ENCODE measurements around the gene TYW1B.
"Not testable (repeated sequence)": the region's sequence is repeated elsewhere in the genome, so short reads cannot be mapped to it uniquely, and the experiment has no call there.

TYW1B gene, protein sequence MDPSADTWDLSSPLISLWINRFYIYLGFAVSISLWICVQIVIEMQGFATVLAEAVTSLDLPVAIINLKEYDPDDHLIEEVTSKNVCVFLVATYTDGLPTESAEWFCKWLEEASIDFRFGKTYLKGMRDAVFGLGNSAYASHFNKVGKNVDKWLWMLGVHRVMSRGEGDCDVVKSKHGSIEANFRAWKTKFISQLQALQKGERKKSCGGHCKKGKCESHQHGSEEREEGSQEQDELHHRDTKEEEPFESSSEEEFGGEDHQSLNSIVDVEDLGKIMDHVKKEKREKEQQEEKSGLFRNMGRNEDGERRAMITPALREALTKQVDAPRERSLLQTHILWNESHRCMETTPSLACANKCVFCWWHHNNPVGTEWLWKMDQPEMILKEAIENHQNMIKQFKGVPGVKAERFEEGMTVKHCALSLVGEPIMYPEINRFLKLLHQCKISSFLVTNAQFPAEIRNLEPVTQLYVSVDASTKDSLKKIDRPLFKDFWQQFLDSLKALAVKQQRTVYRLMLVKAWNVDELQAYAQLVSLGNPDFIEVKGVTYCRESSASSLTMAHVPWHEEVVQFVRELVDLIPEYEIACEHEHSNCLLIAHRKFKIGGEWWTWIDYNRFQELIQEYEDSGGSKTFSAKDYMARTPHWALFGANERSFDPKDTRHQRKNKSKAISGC

DNA sequence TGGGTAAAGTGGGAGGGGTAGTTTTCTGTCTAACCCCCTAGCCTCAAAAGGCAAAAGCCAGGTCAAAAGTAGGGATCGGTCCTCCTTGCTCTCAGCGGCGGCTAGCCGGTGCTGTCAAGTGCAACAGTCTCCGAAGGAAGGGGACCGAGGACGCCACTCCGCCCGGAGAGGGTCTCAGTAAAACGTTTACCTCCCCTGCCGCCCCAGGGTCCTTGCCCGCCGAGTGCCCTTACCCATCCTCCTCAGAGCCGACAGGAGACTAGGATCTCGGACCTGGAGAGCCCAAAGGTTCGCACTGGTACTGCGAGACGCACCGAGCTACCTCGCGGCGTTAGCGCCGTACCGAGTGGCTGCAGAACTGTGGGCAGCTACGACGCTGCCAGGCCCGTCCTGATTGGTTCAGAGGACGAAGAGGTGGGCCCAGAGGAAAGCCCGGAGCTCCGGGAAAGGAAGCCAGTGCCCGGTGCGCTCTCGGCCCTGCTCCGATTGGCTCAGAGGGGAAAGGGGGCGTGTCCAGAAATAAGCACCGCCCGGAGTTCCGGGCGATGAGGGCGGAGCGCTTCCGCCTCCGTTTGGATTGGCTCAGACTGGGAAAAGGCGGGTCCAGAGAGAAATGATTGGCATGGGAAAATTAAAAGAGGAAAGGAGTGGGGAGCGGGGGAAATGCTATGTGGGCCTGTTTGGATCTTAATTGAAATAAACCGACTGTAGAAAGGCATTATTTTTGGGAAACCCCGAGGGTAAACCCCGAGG lies at the start of gene TYW1B:
TYW1B (minus strand) TSS at position 362 of the 753 bp plus-strand sequence; CDS start at position 237, 125 bp downstream.
- peak; percentile 85 for DNase-seq (ENCODE audit: low read depth)

DNA sequence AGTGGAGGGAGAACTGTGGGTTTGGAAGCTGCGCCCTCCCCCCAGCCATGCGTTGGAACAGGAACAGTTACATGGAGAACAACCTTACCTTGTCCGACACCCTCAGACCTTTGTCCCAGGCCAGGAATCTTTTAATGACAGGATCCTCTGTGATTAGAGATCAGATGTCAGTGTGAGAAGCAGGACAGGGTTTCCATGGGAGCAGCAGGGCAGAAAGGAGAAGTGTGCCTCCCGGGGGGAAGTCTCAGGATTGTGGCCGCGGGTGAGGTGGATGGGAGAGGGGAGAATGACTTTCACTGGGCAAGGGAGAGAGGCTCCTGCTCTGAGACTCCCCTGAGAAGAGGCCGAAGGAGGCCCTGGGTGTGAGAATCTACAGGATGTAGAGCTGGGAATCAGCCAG lies 39.6 kb upstream of the TYW1B start:
- not testable (repeated sequence) for DNase-seq (ENCODE audit: low read depth)

DNA sequence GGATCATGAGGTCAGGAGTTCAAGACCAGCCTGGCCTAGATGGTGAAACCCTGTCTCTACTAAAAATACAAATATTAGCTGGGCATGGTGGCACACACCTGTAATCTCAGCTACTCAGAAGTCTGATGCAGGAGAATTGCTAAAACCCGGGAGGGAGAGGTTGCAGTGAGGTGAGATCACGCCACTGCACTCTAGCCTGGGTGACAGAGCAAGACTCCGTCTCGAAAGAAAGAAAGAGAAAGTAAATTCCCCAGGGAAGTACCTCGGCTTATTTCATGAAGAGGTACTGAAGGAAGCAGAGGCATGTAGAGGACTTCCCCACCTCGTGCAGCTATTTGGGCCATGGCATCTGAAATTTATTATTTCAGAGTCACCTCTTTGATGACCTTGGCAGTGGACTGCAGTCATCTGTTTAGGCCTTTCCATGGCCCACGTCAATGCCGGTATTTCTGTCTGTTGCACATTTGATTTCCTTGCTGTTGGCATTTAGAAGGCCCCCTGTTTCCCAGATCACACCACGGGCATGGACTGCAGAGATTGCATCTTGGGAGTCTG lies 30.9 kb upstream of the TYW1B start:
- not testable (repeated sequence) for DNase-seq (ENCODE audit: low read depth)

DNA sequence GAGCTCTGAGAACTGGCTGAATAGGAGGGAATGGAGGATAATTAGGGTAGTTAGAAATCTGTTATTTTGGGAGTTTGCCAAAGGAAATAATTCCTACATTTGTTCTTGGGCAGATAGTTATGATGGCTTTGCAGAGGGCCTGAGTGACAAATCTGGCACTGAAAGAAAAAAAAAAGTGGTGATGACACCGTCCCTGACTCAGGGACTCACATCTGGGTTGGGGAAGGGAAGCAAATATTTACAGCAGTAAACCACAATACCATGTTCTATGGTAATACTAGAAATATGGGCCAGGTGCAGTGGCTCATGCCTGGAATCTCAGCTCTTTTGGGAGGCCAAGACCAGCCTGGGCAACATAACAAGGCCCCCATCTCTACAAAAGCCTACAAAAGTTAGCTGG lies 29.9 kb upstream of the TYW1B start:
- DNase-seq (ENCODE audit: low read depth) = not testable (repeated sequence)

DNA sequence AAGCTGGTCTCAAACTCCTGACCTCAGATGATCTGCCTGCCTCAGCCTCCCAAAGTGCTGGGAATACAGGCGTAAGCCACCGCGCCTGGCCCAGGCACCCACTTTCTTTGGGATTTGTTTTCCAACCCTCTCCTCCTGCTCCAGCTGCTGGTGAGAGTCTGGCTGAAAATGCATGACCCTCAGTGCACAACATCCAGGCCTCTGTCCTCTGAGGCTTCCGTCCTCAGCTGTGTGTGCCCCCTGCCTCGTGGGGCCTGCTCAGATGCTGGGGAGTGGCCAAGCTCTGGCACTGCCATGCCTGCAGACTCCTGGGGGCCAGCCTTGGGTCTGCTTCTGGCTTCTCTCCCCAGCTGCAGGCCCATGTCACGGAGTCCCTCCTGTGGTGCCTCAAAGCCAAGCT lies 27.3 kb upstream of the TYW1B start:
- not testable (repeated sequence) for DNase-seq (ENCODE audit: low read depth)

DNA sequence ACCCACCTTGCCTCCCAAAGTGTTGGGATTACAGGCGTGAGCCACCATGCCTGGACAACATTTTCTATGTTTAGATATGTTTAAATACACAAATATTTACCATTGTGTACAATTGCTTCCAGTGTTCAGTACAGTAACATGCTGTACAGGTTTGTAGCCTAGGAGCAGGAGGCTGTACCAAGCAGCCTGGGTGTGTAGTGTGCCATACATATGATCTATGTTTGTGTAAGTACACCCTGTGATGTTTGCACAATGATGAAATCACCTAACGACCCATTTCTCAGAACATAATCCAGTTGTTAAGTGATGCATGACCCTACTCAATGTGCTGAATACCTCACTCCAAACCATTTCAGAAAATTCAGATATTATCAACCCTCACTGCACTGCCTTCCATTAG lies 24.9 kb upstream of the TYW1B start:
- not testable (repeated sequence) for DNase-seq (ENCODE audit: low read depth)

DNA sequence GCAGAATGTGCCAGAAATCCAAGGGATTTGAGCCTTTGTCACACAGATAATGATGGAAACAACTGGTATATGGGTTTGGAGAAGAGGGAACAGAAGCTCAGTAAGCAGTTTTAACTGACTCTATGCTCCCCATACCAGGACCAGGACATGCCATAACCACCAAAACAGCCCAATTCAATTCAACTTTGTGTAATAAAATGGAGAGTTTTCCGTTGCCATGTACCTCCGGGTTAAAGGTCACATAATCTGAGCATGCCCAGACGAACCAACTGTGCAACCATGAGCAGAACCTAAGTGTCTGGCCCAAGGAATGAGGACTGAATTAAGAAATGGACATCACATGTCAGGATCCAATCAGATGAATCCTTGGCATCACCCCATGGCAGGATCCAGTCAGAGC lies 22.7 kb upstream of the TYW1B start:
- not testable (repeated sequence) for DNase-seq (ENCODE audit: low read depth)

DNA sequence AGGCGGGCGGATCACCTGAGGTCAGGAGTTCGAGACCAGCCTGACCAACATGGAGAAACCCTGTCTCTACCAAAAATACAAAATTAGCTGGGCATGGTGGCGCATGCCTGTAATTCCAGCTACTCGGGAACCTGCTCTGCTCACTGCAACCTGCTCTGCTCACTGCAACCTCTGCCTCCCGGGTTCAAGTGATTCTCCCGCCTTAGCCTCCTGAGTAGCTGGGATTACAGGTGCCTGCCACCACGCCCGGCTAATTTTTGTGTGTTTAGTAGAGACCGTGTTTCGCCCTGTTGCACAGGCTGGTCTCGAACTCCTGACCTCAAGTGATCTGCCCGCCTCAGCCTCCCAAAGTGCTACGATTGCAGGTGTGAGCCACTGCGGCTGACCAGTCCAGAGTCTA lies 16.1 kb upstream of the TYW1B start:
- not testable (repeated sequence) for DNase-seq (ENCODE audit: low read depth)

DNA sequence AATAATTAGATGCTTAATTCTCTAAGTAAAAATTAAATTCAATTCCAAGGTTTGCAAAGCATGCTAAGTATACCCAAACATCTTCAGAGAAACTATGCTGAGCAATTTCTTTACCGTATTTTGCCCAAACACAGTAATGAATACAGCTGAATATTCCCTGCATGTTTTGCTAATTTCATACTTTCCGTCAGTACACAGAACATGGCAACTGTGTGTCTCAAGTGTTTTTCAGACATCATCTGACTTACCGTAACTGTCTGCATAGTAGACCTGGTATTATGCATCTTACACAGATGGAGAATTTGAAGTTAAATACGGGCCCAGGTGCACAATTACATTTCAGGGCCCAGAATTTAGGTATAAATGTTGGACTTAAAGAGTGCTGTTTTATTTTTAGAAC lies 15.2 kb upstream of the TYW1B start:
- DNase-seq (ENCODE audit: low read depth) = not testable (repeated sequence)

DNA sequence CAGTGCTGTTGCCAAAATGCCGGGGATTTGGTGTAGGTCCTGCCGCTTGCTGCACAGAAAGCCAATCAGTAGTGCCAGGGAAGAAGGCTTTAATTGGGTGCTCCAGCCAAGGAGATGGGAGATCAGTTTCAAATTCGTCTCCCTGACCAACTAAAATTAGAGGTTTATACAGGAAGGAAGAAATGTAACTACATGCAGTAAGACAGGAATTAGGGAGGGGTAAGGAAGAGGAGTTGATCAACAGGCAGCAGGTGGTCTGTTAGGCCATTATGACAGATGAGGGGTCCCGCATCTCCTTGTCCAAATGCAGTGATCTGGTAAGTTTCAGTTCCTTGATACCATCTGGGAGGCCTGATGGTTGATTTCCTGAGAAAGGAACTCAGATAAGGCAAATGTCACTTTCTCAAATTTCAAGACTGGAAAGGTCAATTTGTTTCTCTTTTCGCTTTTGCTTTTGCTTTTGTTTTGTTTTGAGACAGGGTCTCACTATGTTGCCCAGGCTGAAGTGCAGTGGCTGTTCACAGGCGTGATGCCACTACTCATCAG lies 13.0 kb upstream of the TYW1B start:
- not testable (repeated sequence) for DNase-seq (ENCODE audit: low read depth)

DNA sequence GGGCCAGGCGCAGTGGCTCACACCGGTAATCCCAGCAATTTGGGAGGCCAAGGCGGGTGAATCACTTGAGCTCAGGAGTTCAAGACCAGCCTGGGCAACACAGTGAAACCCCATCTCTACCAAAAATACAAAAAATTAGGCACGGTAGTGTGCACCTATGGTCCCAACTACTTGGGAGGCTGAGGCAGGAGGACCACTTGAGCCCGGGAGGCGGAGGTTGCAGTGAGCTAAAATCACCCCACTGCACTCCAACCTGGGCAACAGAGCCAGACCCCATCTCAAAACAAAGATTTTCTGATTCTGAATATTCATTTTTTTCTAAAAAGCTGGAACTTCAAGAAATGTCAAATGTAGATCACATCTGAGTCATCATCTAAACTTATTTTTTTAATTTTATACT lies 10.3 kb upstream of the TYW1B start:
- DNase-seq (ENCODE audit: low read depth) = not testable (repeated sequence)

DNA sequence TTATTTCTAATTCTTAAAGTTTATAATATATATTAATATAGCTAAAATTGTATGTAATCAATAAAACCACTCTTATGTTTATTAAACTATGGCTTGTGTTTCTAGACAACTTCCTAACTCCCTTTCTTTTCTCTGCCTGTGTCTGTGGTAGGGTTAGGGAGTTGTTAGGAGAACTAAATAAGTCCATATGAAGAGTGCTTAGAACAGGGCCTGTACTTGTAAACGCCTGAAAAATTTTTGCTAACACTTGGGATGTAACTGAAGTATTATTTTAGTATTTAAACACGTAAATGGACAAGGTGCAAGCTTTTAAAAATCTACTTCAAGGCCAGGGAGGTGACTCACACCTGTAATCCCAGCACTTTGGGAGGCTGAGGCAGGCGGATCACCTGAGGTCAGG lies 9.3 kb upstream of the TYW1B start:
- not testable (repeated sequence) for DNase-seq (ENCODE audit: low read depth)

DNA sequence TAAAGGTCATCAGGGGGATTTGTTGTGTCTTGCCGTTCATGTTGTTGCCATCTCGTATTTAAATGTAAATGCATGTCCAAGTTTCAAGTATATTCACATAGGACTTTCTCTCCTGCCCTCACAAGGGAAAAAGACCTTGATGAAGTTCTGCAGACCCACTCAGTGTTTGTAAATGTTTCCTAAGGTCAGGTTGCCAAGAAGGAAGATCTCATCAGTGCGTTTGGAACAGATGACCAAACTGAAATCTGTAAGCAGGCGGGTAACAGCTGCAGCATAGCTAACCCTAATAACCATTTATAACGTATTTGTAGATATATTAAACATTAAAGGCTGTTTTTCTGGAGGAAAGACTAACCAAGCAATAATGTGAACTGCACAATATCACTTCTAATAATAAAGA lies 2.6 kb upstream of the TYW1B start:
- DNase-seq (ENCODE audit: low read depth) = not testable (repeated sequence)

DNA sequence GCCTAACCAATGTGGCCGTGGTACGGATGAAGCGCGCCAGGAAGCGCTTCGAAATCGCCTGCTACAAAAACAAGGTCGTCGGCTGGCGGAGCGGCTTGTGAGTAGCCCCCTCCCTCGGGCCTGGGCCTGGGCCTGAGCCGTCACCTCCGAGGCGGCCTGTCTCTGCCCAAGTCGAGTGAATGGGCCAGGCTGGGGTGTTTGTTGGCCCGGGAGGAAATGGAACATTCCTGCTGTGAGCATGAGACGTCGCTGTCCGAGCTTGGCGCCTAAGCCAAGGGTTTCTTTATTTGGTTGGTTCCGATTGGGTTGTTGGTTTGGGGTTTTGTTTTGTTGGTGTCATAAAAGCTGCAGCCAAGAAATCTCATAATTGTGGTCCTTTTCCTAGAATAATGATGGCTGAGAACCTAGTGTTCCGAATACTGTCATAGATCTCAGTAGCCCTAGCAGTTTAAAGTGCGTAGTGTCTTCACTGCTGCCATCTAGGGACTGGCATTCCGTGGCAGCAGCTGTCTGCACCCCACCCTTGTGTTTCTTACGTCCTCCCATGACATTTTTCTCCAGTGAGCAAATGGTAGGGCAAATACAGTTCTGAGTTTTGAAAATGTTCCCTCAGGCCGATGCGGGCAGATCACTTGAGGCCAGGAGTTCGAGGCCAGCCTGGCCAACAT lies 1.8 kb upstream of the TYW1B start:
- DNase-seq (ENCODE audit: low read depth) = not testable (repeated sequence)

DNA sequence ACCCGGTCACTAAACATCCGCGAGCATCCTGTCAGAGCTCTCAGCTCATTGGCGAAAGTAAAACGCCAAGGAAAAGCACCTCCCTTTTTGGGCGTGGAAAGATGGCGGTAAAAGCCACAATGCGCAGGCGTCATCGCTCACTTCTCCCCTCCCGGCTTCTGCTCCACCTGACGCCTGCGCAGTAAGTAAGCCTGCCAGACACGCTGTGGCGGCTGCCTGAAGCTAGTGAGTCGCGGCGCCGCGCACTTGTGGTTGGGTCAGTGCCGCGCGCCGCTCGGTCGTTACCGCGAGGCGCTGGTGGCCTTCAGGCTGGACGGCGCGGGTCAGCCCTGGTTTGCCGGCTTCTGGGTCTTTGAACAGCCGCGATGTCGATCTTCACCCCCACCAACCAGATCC lies 1.3 kb upstream of the TYW1B start:
- peak; percentile 91 for DNase-seq (ENCODE audit: low read depth)

DNA sequence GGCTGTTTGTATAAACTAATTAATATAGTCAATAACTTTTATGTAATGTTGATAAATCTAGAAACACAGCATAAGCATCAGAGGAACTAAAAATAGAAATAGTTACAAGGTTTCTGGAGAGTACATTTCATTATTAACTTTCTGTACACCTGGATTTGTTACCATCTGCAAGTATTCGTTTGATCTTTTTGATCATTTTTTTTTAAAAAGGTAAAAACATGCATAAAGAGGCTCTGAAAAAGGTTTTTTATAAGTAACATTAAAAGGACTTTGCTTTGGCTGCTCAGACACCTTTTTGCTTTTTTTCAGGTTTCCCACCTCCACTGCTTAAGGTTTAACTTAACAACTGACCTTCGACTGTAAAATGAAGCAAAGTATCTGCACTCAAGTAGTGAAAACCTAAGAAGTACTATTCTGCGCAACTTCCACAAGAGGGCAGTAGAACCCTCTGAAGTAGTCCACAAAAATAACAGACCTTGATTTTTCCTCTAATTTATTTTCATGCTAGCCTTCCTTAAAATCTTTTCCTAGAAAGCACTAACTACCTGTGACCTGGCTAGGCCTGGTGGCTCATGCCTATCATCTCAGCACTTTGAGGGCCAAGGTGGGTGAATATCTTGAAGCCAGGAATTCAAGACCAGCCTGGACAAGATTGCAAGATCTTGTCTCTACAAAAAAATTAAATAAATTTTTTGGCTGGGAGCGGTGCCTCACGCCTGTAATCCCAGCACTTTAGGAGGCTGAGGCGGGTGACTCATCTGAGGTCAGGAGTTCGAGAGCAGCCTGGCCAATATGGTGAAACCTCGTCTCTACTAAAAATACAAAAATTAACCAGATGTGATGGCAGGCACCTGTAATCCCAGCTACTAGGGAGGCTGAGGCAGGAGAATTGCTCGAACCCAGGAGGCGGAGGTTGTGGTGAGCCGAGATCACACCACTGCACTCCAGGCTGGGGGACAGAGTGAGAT lies 4.0 kb downstream of the TYW1B start:
- not testable (repeated sequence) for DNase-seq (ENCODE audit: low read depth)

DNA sequence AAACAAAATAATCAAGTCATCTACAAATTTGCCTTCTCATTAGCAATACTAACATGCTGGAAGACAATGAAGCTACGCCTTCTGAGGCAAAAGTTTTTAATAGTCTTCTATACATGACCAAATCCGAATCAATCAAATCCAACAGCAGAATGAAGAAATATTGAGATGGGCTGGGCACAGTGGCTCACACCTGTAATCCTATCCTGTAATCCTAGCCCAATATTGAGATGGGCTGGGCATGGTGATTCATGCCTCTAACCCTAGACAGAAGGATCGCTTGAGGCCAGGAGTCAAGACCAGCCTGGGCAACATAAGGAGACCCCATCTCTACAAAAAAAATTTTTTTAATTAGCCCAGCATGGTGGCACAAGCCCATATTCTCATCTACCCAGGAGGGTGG lies 5.5 kb downstream of the TYW1B start:
- DNase-seq (ENCODE audit: low read depth) = not testable (repeated sequence)

DNA sequence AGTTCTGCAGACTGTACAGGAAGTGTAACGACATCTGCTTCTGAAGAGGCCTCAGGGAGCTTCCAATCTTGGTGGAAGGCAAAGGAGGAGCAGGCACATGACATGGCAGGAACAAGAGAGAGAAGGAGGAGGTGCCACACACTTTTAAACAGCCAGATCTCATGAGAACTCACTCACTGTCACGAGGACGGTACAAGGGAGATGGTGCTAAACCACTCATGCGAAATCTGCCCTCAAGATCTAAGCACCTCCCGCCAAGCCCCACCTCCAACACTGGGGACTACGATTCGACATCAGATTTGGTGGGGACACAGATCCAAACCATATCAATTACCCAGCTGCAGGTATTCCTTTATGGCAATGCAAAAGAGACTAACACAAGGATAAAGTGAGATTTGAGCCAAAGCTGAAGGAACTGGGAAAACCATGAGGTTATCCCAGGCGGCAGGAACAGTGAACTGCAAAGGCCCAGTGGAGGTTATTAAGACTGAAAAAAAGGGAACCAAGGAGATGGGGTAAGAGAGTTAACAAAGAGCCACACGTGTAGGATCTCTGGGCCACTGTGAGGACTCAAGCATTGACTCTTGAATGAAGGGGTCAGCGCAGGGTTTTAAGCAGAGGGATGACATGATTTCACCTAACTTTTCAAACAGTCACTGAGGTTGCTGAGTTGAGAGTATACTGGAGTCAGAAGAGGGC lies 9.2 kb downstream of the TYW1B start:
- not testable (repeated sequence) for DNase-seq (ENCODE audit: low read depth)

DNA sequence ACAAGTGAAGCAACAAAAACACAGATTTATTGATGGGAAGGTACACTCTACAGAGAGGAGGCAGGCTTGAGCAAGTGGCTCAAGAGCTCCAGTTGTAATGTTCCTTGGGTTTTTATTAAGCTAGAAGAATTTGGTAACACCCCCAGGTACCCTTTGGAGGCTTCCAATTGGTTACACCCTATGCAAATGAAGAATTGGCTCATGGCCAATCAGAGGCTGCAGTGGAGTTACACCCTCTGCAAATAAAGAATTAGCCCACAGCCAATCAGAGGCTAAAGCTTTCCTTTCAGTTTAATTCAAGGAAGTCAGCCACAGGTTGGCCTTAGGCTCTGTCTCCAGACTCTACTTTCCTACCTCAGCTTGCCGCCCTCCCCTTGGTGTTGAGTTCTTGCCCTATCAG lies 10.3 kb downstream of the TYW1B start:
- DNase-seq (ENCODE audit: low read depth) = not testable (repeated sequence)
